Measurements from ENCODE around the gene PIK3C3.

PIK3C3 gene

DNA sequence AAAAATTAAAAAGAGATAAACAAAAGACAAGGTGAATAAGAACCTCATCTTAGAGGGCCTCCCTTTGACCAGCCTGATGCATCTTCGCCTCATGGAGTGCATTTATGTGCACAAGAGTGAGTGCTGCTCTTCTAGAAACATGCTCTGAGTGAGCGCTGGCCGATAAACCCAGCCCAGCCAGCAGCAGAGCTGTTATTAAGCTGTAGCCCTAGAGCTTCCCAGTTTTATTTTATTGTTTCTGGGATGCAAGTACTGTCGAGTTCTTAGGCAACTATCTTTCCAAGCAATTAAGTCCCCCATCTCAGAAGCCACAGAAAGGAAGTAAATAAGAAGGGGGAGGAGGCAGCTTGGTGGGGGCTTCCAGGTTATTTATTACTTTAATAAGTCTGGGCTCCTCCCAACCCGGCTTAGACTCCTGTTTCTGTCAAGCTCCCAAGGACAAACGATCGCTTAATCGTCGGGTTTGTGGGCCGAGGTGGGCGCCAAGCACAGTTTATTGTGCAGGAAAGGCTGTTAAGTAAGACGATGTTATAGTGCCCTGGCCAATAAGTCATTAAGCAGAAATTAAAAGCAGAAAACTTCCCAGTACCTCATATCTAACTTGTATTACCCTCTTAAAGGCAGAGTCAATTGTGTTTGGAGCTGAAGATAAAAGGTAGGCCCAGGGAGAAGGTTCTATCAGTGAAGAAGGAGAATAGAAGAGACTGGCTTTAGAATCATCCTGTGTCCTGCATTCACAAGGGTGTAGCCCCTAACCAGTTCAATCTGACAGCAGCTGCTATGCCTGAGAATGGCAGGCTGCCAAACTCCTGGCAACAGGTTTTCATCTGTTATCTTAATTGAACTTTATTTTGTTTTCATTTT lies 176.3 kb downstream of the PIK3C3 start:
- H3K4me3 ChIP-seq (ENCODE audit: low read depth, low read length) = no peak overlapping the region
- H3K36me3 ChIP-seq (ENCODE audit: control insufficient read depth, insufficient read depth, low read length) = no peaks in the 10 kb centered on the region
- H3K27me3 ChIP-seq (ENCODE audit: control insufficient read depth, insufficient read depth, low read length) = no peaks in the 10 kb centered on the region
- no peaks in the 10 kb centered on the region for H3K4me1 ChIP-seq (ENCODE audit: control insufficient read depth, insufficient read depth, low read length)
- H3K9me3 ChIP-seq (ENCODE audit: control insufficient read depth, insufficient read depth, low read depth, low read length) = no peaks in the 10 kb centered on the region
- no peak overlapping the region for H3K9ac ChIP-seq (ENCODE audit: low read length)
- H3K27ac ChIP-seq (ENCODE audit: low read depth, low read length) = no peak overlapping the region

DNA sequence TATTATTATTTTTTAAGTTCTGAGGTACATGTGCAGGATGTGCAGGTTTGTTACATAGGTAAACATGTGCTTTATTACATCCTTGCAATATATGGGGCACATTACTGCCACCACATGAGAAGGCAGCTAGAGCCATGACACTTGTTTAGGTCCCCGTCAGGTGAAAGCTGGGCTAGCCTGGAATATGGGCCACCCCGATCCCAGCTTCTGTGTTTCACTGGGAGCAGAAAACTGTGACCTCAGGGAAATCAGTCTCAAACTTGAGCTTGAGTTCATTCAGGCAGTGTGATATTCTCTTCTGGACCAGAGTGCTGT lies 176.9 kb downstream of the PIK3C3 start:
- Histone ChIP-seq H3K27me3 (ENCODE audit: control insufficient read depth, insufficient read depth, low read length) (no peaks in the 10 kb centered on the region), H3K9me3 (ENCODE audit: control insufficient read depth, insufficient read depth, low read depth, low read length) (no peaks in the 10 kb centered on the region), H3K36me3 (ENCODE audit: control insufficient read depth, insufficient read depth, low read length) (no peaks in the 10 kb centered on the region), H3K4me1 (ENCODE audit: control insufficient read depth, insufficient read depth, low read length) (no peaks in the 10 kb centered on the region), H3K4me3 (ENCODE audit: low read depth, low read length) (no peak overlapping the region), H3K27ac (ENCODE audit: low read depth, low read length) (no peak overlapping the region), H3K9ac (ENCODE audit: low read length) (no peak overlapping the region)
